Osteocyte (in vitro differentiated cells): Measurements from ENCODE around the gene DST. TPM values are rescaled to one million over a fixed set of nuclear protein-coding genes. Genes with fewer than 3 reads are reported as not detected.

Experiments
- DNase-seq: peaks from one replicate; pipeline ENCODE4 v3.0.0; 2021; ENCODE audit warnings: mixed read lengths; ENCODE audit not compliant: unreplicated experiment; ENCODE audit errors: extremely low spot score
- H3K27ac Mint-ChIP-seq: one replicate; pipeline ENCODE4 v1.8.0; 2021; ENCODE audit warnings: mild to moderate bottlenecking, mixed read lengths; ENCODE audit not compliant: unreplicated experiment
- H3K27me3 Mint-ChIP-seq: one replicate; pipeline ENCODE4 v1.8.0; 2021; ENCODE audit warnings: mixed read lengths; ENCODE audit not compliant: unreplicated experiment
- H3K36me3 Mint-ChIP-seq: one replicate; pipeline ENCODE4 v1.8.0; 2021; ENCODE audit warnings: mixed read lengths; ENCODE audit not compliant: unreplicated experiment
- H3K4me1 Mint-ChIP-seq: one replicate; pipeline ENCODE4 v1.8.0; 2021; ENCODE audit warnings: mixed read lengths; ENCODE audit not compliant: unreplicated experiment
- H3K4me3 Mint-ChIP-seq: one replicate; pipeline ENCODE4 v1.8.0; 2021; ENCODE audit warnings: mild to moderate bottlenecking, moderate library complexity, mixed read lengths; ENCODE audit not compliant: unreplicated experiment
- H3K9me3 Mint-ChIP-seq: one replicate; pipeline ENCODE4 v1.8.0; 2021; ENCODE audit warnings: mixed read lengths; ENCODE audit not compliant: unreplicated experiment
- total RNA-seq: library from RNA; stranded (reverse); gene quantifications from 2 replicates; pipeline ENCODE4 v1.2.1, GENCODE V29; 2021
- TF ChIP-seq, protein P1 (sequence below): fragments of 200-600 bp; sonication (generic); IDR thresholded peaks from 2 replicates; pipeline ENCODE4 v1.5.0; 2021; ENCODE audit warnings: antibody characterized with exemption, mild to moderate bottlenecking, moderate library complexity

DST gene
- total RNA-seq, 1 donor from 2014 or later: 240 TPM

GRCh38 chr6:56689114-56689513, 46.4 kb upstream of the DST start:
- no peaks in the 10 kb centered on the region for H3K9me3 Mint-ChIP-seq
- no peak overlapping the region for H3K27ac Mint-ChIP-seq
- peaks cover 56% of the 10 kb centered on the region for H3K4me1 Mint-ChIP-seq
- H3K4me3 Mint-ChIP-seq: no peak overlapping the region
- peaks cover 1% of the 10 kb centered on the region for H3K36me3 Mint-ChIP-seq
- TF ChIP-seq, protein P1, sequence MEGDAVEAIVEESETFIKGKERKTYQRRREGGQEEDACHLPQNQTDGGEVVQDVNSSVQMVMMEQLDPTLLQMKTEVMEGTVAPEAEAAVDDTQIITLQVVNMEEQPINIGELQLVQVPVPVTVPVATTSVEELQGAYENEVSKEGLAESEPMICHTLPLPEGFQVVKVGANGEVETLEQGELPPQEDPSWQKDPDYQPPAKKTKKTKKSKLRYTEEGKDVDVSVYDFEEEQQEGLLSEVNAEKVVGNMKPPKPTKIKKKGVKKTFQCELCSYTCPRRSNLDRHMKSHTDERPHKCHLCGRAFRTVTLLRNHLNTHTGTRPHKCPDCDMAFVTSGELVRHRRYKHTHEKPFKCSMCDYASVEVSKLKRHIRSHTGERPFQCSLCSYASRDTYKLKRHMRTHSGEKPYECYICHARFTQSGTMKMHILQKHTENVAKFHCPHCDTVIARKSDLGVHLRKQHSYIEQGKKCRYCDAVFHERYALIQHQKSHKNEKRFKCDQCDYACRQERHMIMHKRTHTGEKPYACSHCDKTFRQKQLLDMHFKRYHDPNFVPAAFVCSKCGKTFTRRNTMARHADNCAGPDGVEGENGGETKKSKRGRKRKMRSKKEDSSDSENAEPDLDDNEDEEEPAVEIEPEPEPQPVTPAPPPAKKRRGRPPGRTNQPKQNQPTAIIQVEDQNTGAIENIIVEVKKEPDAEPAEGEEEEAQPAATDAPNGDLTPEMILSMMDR: no peak
- no peaks in the 10 kb centered on the region for H3K27me3 Mint-ChIP-seq
- DNase-seq: no peak

DNA sequence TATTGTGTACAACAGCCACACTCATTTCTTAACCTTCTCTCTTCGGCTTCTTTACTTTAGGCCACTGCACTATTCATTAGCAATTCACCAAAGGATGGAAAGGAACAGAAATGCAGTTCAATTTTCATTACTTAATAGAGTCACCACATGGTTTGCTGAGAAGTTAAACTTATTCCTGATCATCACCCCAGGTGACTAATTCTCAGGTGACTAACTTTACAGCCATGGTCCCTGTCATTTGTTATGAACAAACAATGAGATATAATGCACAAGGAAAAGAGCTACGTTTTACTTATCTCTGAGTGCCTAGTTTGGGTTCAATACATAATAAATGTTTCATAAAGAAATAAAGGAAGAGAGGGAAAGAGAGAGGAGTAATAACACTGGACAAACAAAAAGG, 45.8 kb upstream of the DST start:
- Mint-ChIP-seq H3K9me3 (no peaks in the 10 kb centered on the region), H3K27ac (no peak overlapping the region), H3K27me3 (no peaks in the 10 kb centered on the region), H3K4me1 (peaks cover 59% of the 10 kb centered on the region), H3K36me3 (no peaks in the 10 kb centered on the region), H3K4me3 (no peak overlapping the region)
- TF ChIP-seq, protein P1: no peak
- DNase-seq: no peak

DNA sequence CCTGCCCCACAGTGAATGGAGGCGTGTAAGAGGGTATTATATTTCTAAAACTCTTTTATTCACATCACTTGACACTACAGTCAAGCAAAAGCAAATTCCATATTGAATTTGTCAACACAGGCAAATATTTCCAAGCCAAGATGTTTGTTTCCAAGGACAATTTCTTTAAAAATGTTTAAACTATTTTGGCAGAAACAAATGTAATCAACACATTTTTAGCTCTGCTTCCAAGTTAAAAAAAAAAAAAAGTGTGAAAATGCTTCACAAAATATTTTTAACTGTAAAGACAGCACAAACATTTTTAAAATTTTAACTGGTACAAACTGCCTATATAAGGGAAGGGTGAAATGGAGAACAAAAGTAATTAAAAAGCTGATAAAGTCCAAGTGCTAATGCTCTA, 44.9 kb upstream of the DST start:
- no peak for DNase-seq
- H3K9me3 Mint-ChIP-seq: no peaks in the 10 kb centered on the region
- no peaks in the 10 kb centered on the region for H3K27me3 Mint-ChIP-seq
- H3K36me3 Mint-ChIP-seq: peaks cover under 1% of the 10 kb centered on the region
- TF ChIP-seq, protein P1: no peak
- peaks cover 54% of the 10 kb centered on the region for H3K4me1 Mint-ChIP-seq
- H3K4me3 Mint-ChIP-seq: no peak overlapping the region
- H3K27ac Mint-ChIP-seq: no peak overlapping the region

GRCh38 chr6:56686429-56686828, 43.7 kb upstream of the DST start:
- H3K9me3 Mint-ChIP-seq: no peaks in the 10 kb centered on the region
- DNase-seq: no peak
- H3K36me3 Mint-ChIP-seq: peaks cover 4% of the 10 kb centered on the region
- TF ChIP-seq, protein P1: no peak
- H3K4me3 Mint-ChIP-seq: no peak overlapping the region
- H3K27ac Mint-ChIP-seq: no peak overlapping the region
- peaks cover 48% of the 10 kb centered on the region for H3K4me1 Mint-ChIP-seq
- no peaks in the 10 kb centered on the region for H3K27me3 Mint-ChIP-seq

DNA sequence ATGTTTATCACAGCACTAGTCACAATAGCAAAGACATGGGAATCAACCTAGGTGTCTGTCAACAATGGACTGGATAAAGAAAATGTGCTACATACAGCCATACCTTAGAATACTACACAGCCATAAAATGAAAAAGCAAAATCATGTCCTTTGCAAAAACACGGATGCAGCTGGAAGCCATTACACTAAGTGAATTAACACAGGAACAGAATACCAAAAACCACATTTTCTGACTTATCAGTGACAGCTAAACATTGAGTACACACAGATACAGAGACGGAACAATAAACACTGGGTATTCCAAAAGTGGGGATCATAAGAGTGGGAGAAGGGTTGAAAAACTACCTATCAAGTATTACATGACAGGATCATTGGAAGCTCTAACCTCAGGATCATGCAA, 43.3 kb upstream of the DST start:
- H3K27ac Mint-ChIP-seq: no peak overlapping the region
- no peak for DNase-seq
- peaks cover 4% of the 10 kb centered on the region for H3K36me3 Mint-ChIP-seq
- H3K9me3 Mint-ChIP-seq: no peaks in the 10 kb centered on the region
- TF ChIP-seq, protein P1: no peak
- H3K4me1 Mint-ChIP-seq: peaks cover 48% of the 10 kb centered on the region
- no peak overlapping the region for H3K4me3 Mint-ChIP-seq
- H3K27me3 Mint-ChIP-seq: no peaks in the 10 kb centered on the region
